Glutamatergic neuron (in vitro differentiated cells): ENCODE results near the gene TNFRSF4. TPM values are rescaled to one million over a fixed set of nuclear protein-coding genes. Genes with fewer than 3 reads are reported as not detected.

Experiments
- DNase-seq: peaks from one replicate; pipeline ENCODE4 v3.0.0; 2022
- H3K27ac Mint-ChIP-seq: one replicate; pipeline ENCODE4 v1.8.0; 2020; ENCODE audit warnings: mild to moderate bottlenecking, mixed read lengths, inconsistent platforms; ENCODE audit not compliant: unreplicated experiment
- H3K27me3 Mint-ChIP-seq: one replicate; pipeline ENCODE4 v1.8.0; 2020; ENCODE audit warnings: mild to moderate bottlenecking, moderate library complexity, mixed read lengths, inconsistent platforms; ENCODE audit not compliant: unreplicated experiment
- H3K36me3 Mint-ChIP-seq: one replicate; pipeline ENCODE4 v1.8.0; 2020; ENCODE audit warnings: mild to moderate bottlenecking, mixed read lengths, inconsistent platforms; ENCODE audit not compliant: unreplicated experiment
- H3K4me1 Mint-ChIP-seq: one replicate; pipeline ENCODE4 v1.8.0; 2020; ENCODE audit warnings: mild to moderate bottlenecking, low read depth, mixed read lengths, inconsistent platforms; ENCODE audit not compliant: unreplicated experiment
- H3K4me3 Mint-ChIP-seq: one replicate; pipeline ENCODE4 v1.8.0; 2020; ENCODE audit warnings: mild to moderate bottlenecking, mixed read lengths, inconsistent platforms; ENCODE audit not compliant: unreplicated experiment
- H3K9me3 Mint-ChIP-seq: one replicate; pipeline ENCODE4 v1.8.0; 2020; ENCODE audit warnings: mild to moderate bottlenecking, moderate library complexity, mixed read lengths, inconsistent platforms; ENCODE audit not compliant: unreplicated experiment
- total RNA-seq: library from RNA; stranded (reverse); fragmentation: NEBNext Ultra II Directional; extraction: Animal tissue kit (Norgen Biotek cat#: 25700); gene quantifications from one replicate; pipeline ENCODE4 v1.2.1, GENCODE V29; 2021; ENCODE audit not compliant: unreplicated experiment
- TF ChIP-seq, protein P1 (sequence below): fragments of 200-600 bp; sonication (generic); IDR thresholded peaks from one replicate; pipeline ENCODE4 v1.5.0; 2021; ENCODE audit not compliant: partially characterized antibody, unreplicated experiment

Gene TNFRSF4
- total RNA-seq, 1 donor from 2014 or later, result 0.29 TPM

DNA sequence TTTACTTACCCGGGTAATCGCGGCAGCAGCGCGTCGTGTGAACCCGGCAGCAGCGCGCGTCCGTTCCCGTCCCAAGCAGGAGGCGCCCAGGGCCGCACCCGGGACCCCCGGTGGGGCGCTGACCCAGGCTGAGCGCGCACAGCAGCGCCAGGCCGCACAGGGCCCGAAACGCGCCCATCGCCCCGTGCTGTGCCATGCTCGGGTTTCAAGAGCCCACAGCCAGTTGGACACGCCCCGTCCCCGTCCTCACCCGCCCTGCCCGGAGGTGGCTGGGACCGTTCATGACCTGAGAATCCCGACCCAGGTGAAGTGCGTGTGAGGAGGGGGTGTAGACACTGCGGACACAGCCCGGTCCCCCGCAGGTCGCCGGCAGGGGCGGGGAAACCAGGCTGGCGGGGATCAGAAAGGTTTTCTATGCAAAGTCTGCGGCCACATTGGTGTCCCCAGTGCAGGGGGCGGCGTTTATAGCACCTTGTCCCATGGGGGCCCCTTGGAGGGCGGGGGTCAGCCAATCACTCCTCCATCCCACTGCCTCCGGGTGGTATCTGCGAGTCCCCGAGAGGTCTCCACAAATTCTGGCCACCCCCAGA lies 7.5 kb downstream of the TNFRSF4 start, which contains the start of gene TNFRSF18:
TNFRSF18 (minus strand) TSS at position 217 of the 590 bp plus-strand sequence; CDS start at position 196, 21 bp downstream.
- Mint-ChIP-seq H3K4me3 (no peak within 1 kb of the TSS), H3K27me3 (peaks cover 6% of the 10 kb centered on the region), H3K4me1 (peaks cover 10% of the 10 kb centered on the region), H3K27ac (peak within 1 kb of the TSS; percentile 33), H3K36me3 (no peaks in the 10 kb centered on the region), H3K9me3 (peaks cover 5% of the 10 kb centered on the region)
- TF ChIP-seq, protein P1, sequence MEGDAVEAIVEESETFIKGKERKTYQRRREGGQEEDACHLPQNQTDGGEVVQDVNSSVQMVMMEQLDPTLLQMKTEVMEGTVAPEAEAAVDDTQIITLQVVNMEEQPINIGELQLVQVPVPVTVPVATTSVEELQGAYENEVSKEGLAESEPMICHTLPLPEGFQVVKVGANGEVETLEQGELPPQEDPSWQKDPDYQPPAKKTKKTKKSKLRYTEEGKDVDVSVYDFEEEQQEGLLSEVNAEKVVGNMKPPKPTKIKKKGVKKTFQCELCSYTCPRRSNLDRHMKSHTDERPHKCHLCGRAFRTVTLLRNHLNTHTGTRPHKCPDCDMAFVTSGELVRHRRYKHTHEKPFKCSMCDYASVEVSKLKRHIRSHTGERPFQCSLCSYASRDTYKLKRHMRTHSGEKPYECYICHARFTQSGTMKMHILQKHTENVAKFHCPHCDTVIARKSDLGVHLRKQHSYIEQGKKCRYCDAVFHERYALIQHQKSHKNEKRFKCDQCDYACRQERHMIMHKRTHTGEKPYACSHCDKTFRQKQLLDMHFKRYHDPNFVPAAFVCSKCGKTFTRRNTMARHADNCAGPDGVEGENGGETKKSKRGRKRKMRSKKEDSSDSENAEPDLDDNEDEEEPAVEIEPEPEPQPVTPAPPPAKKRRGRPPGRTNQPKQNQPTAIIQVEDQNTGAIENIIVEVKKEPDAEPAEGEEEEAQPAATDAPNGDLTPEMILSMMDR, result no peak
- peak; percentile 18 for DNase-seq

DNA sequence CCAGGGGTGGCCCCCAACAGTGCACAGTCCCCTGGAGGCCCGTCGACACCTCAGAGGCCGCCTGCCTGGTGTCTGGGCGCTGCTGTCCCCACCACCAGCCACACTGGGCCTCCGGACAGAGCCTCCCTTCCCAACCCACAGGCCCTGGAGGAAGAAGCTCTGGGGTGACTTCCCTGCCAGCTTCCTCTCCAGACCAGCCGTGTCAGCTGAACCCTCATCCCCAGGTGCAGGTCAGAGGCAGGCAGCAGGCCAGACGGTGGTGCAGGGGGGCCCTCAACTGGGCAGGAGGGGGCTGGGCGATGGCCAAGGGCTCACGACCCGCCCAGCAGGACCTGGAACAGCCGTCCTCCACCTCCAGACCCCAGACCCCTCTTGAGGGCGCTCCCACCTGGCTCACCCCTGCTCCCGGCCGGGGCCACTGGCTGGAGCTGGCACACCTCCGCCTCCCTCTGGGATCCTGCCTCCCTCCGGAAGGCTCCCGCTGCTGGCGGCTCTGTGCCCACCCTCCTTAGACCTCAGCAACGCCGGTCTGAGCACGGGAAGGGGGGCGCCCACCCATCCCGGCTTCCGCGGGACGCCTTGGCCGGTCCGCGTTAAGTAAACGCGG lies 8.1 kb downstream of the TNFRSF4 start:
- Mint-ChIP-seq H3K27me3 (peaks cover 6% of the 10 kb centered on the region), H3K9me3 (peaks cover 5% of the 10 kb centered on the region), H3K4me3 (no peak overlapping the region), H3K36me3 (no peaks in the 10 kb centered on the region), H3K4me1 (peaks cover 8% of the 10 kb centered on the region), H3K27ac (no peak overlapping the region)
- DNase-seq, result peak; percentile 17
- TF ChIP-seq, protein P1, result no peak

DNA sequence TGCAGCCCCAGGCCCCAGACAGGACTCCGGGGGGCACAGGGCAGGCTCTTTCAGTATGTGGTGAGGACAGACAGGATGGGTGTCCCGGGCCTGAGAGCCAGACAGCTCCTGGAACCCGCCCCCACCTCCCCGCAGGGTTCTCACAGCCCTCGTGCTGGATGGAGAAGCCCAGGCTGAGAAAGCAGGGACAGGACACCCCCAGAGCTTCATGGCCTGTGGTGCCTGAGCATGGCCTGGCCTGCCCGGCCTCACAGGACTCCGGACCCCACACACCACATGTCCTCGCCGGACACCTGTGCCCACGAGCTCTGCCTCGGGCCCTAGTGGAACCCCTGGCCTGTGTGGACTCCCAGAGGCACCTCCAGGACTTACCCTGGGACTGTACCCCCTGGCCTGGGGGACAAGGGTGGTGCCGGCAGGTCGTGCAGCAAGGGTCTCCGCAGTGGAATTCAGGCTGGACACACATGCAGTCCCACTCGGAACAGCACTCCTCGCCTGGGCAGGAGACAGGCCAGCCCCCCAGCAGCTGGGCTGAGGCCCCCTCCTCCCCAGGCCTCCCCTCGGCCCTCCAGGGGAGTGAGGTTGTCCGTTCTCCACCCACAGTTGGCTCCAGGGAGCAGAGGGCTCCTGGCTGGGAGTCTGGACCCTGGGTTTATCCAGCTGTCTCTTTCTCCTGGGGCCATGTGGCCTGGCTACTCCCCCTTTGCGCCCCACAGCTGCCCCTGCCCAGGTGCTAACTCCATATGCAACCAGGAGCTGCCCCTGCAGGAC lies 8.8 kb downstream of the TNFRSF4 start:
- peaks cover 5% of the 10 kb centered on the region for H3K9me3 Mint-ChIP-seq
- DNase-seq, result peak; percentile 17
- H3K36me3 Mint-ChIP-seq, result no peaks in the 10 kb centered on the region
- no peak overlapping the region for H3K4me3 Mint-ChIP-seq
- TF ChIP-seq, protein P1, result no peak
- no peak overlapping the region for H3K27ac Mint-ChIP-seq
- peaks cover 6% of the 10 kb centered on the region for H3K27me3 Mint-ChIP-seq
- peaks cover 6% of the 10 kb centered on the region for H3K4me1 Mint-ChIP-seq

DNA sequence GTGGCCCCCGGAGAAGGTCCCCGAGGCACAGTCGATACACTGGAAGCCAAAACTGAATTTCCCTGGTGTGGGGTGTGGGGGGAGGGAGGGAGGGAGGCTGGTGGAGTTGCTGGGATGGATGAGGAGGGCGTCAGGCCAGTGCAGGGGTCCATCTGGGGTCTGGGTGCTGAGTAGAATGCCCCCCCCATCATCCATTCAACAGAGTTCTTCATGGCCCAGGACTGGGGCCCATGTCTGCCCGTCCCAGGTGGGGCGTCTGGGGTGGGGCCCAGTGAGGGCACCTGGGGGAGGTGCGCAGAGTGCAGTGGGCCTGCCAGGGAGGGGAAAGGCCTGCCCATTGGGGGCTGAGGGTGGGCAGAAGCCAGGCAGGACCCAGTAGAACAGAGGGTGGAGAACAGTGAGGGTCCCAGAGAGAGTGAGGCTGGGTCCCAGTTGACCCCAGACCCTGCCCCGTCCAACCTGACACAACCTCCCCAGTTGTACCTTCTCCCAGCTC lies 9.5 kb downstream of the TNFRSF4 start:
- peaks cover 5% of the 10 kb centered on the region for H3K4me1 Mint-ChIP-seq
- H3K27ac Mint-ChIP-seq, result no peak overlapping the region
- H3K4me3 Mint-ChIP-seq, result no peak overlapping the region
- TF ChIP-seq, protein P1, result no peak
- DNase-seq, result peak; percentile 16
- H3K9me3 Mint-ChIP-seq, result peaks cover 5% of the 10 kb centered on the region
- H3K36me3 Mint-ChIP-seq, result no peaks in the 10 kb centered on the region
- peaks cover 6% of the 10 kb centered on the region for H3K27me3 Mint-ChIP-seq
